DOHH2 (cell line): Measurements from ENCODE around the gene ABHD13.

Experiments
- H3F3A ChIP-seq: fragments of 200-600 bp; sonication (generic), shearing (Covaris generic); 2 replicates; pipeline ENCODE4 v1.6.0; 2016; ENCODE audit warnings: antibody characterized with exemption, mild to moderate bottlenecking; ENCODE audit not compliant: control insufficient read depth, insufficient read depth
- H3K27ac ChIP-seq: fragments of 200-600 bp; sonication (generic); 2 replicates; pipeline ENCODE4 v1.5.1; 2014; ENCODE audit warnings: low read depth, mild to moderate bottlenecking, low read length, moderate library complexity
- H3K27me3 ChIP-seq: fragments of 200-600 bp; sonication (generic); 2 replicates; pipeline ENCODE4 v1.6.1; 2014; ENCODE audit warnings: mild to moderate bottlenecking, low read length, mixed read lengths; ENCODE audit not compliant: control insufficient read depth
- H3K36me3 ChIP-seq: fragments of 200-600 bp; sonication (generic); 2 replicates; pipeline ENCODE4 v1.6.1; 2014; ENCODE audit warnings: mild to moderate bottlenecking, low read length, moderate library complexity, mixed read lengths; ENCODE audit not compliant: control insufficient read depth
- H3K4me1 ChIP-seq: fragments of 200-600 bp; sonication (generic); 2 replicates; pipeline ENCODE4 v1.6.1; 2014; ENCODE audit warnings: mild to moderate bottlenecking, low read length, mixed read lengths; ENCODE audit not compliant: control insufficient read depth
- H3K4me2 ChIP-seq: fragments of 200-600 bp; sonication (generic); 2 replicates; pipeline ENCODE4 v1.6.0; 2014; ENCODE audit warnings: mild to moderate bottlenecking, low read length, moderate library complexity
- H3K4me3 ChIP-seq: fragments of 200-600 bp; sonication (generic); 2 replicates; pipeline ENCODE4 v1.5.1; 2014; ENCODE audit warnings: mild to moderate bottlenecking, low read length, mixed read lengths
- H3K79me2 ChIP-seq: fragments of 200-600 bp; sonication (generic); 2 replicates; pipeline ENCODE4 v1.6.1; 2014; ENCODE audit warnings: mild to moderate bottlenecking, low read length, mixed read lengths; ENCODE audit not compliant: control insufficient read depth
- H3K9me2 ChIP-seq: fragments of 200-600 bp; sonication (generic); replicated peaks from 2 replicates; pipeline ENCODE4 v1.6.1; 2014; ENCODE audit warnings: mild to moderate bottlenecking, low read length, mixed read lengths; ENCODE audit not compliant: control insufficient read depth
- H3K9me3 ChIP-seq: fragments of 200-600 bp; sonication (generic); 2 replicates; pipeline ENCODE4 v1.6.1; 2014; ENCODE audit warnings: antibody characterized with exemption, low read length, mixed read lengths; ENCODE audit not compliant: control insufficient read depth, insufficient read depth
- H4K20me1 ChIP-seq: fragments of 200-600 bp; sonication (generic); 2 replicates; pipeline ENCODE4 v1.6.0; 2014; ENCODE audit warnings: low read depth, mild to moderate bottlenecking, antibody characterized with exemption, low read length, moderate library complexity; ENCODE audit not compliant: control insufficient read depth, insufficient read depth
- EZH2phosphoT487 ChIP-seq: fragments of 200-600 bp; sonication (generic); IDR thresholded peaks from 2 replicates; pipeline ENCODE4 v1.6.1; 2017; ENCODE audit warnings: borderline replicate concordance, mild to moderate bottlenecking, antibody characterized with exemption, low read length, moderate library complexity, mixed read lengths
- TF ChIP-seq, protein P1 (sequence below): fragments of 200-600 bp; sonication (generic); IDR thresholded peaks from one replicate; pipeline ENCODE4 v1.5.1; 2014; ENCODE audit warnings: antibody characterized with exemption, mild to moderate bottlenecking, low read depth, low read length; ENCODE audit not compliant: poor library complexity, severe bottlenecking

The ABHD13 gene

DNA sequence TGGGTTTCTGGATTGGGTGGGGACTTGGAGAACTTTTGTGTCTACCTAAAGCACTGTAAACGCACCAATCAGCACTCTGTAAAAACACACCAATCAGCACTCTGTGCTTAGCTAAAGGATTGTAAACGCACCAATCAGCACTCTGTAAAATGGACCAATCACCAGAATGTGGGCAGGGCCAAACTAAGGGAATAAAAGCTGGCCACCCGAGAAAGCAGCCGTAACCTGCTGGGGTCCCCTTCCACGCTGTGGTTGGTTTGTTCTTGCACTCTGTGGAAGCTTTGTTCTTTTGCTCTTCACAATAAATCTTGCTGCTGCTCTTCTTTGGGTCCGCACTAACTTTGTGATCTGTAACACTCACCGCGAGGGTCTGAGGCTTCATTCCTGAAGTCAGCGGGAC lies 40.1 kb upstream of the ABHD13 start:
- H3K27me3 ChIP-seq: no peaks in the 10 kb centered on the region
- no peak for TF ChIP-seq EZH2phosphoT487
- TF ChIP-seq, protein P1, sequence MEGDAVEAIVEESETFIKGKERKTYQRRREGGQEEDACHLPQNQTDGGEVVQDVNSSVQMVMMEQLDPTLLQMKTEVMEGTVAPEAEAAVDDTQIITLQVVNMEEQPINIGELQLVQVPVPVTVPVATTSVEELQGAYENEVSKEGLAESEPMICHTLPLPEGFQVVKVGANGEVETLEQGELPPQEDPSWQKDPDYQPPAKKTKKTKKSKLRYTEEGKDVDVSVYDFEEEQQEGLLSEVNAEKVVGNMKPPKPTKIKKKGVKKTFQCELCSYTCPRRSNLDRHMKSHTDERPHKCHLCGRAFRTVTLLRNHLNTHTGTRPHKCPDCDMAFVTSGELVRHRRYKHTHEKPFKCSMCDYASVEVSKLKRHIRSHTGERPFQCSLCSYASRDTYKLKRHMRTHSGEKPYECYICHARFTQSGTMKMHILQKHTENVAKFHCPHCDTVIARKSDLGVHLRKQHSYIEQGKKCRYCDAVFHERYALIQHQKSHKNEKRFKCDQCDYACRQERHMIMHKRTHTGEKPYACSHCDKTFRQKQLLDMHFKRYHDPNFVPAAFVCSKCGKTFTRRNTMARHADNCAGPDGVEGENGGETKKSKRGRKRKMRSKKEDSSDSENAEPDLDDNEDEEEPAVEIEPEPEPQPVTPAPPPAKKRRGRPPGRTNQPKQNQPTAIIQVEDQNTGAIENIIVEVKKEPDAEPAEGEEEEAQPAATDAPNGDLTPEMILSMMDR: no peak

DNA sequence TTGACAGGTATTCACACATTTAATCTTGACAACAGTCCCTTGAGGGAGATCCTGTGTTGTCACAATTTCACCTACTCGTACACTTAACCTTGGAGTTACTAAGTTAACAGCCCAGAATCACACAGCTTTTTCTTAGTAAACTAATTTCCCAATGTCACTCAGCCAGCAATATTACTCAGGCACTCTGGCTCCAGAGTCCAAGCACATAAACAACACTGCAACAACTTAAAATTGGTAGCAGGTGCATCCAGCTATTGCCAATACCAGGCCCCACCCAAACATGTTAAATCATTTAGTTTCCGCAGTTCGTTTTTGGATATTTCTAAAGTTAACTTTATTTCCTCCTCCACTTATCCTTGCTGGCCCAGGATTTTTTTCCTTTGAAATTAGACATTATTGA lies 35.5 kb upstream of the ABHD13 start:
- Histone ChIP-seq H3K9me3 (no peaks in the 10 kb centered on the region), H3F3A (no peaks in the 10 kb centered on the region), H3K27me3 (no peaks in the 10 kb centered on the region), H3K4me1 (peaks cover 3% of the 10 kb centered on the region; the same call in 1 of the 2 replicates), H4K20me1 (no peaks in the 10 kb centered on the region), H3K36me3 (no peaks in the 10 kb centered on the region), H3K27ac (no peak overlapping the region), H3K4me3 (no peak overlapping the region), H3K4me2 (no peak overlapping the region), H3K79me2 (no peaks in the 10 kb centered on the region), H3K9me2 (no peaks in the 10 kb centered on the region)
- TF ChIP-seq EZH2phosphoT487: no peak
- TF ChIP-seq, protein P1: no peak

More for the DNA sequence above, 40.1 kb upstream of the ABHD13 start:
- Histone ChIP-seq H3F3A (no peaks in the 10 kb centered on the region), H3K4me2 (no peak overlapping the region), H3K4me3 (no peak overlapping the region), H3K9me3 (no peaks in the 10 kb centered on the region), H3K79me2 (no peaks in the 10 kb centered on the region), H3K9me2 (no peaks in the 10 kb centered on the region), H4K20me1 (no peaks in the 10 kb centered on the region), H3K27ac (no peak overlapping the region), H3K4me1 (peaks cover 5% of the 10 kb centered on the region), H3K36me3 (no peaks in the 10 kb centered on the region)

DNA sequence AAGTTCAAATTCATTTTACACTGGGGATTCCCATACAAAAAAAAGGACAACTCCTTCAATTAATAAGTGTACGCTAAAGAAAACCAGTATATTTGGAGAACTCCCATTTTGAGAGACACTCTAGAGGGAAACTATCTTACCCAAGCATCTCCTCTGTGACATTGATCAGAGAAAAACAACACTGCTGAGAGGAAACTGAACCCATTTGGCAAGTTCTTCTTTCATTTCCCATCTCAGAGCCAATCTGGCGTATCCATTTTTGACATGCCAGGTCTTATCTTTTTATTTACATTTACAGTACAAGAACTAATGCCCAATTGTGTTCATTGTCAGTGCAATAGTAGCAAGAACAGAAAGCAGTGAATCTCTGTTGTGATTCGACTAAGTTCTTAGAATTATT lies 33.0 kb upstream of the ABHD13 start:
- Histone ChIP-seq H3K4me1 (peaks cover 3% of the 10 kb centered on the region; the same call in 1 of the 2 replicates), H3F3A (no peaks in the 10 kb centered on the region), H3K36me3 (no peaks in the 10 kb centered on the region), H4K20me1 (no peaks in the 10 kb centered on the region), H3K4me3 (no peak overlapping the region), H3K79me2 (no peaks in the 10 kb centered on the region), H3K27ac (no peak overlapping the region), H3K27me3 (no peaks in the 10 kb centered on the region), H3K9me2 (no peaks in the 10 kb centered on the region), H3K4me2 (no peak overlapping the region), H3K9me3 (no peaks in the 10 kb centered on the region)
- TF ChIP-seq, protein P1: no peak
- no peak for TF ChIP-seq EZH2phosphoT487

DNA sequence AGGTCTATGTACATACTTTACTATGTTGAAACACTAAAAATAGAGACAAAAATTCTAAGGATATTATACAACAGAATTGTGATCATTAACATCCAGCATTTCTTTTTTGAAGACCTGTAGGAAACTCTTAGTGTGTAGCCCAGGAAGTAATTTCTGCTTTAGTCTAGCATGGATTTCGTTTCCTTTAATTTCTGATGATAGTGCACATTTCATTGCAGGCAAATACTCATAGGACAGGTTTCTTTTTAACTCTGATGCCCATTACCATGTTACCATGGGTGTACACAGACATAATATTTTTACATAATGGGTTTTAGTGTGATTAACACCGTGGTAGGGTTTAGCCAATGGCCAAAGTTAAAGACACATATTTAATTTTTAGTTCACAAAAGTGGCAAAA lies 29.9 kb upstream of the ABHD13 start:
- Histone ChIP-seq H3K36me3 (no peaks in the 10 kb centered on the region), H3F3A (no peaks in the 10 kb centered on the region), H3K4me2 (no peak overlapping the region), H4K20me1 (no peaks in the 10 kb centered on the region), H3K4me3 (no peak overlapping the region), H3K4me1 (peaks cover 3% of the 10 kb centered on the region; the same call in 1 of the 2 replicates), H3K9me3 (no peaks in the 10 kb centered on the region), H3K79me2 (no peaks in the 10 kb centered on the region), H3K27ac (no peak overlapping the region), H3K9me2 (no peaks in the 10 kb centered on the region), H3K27me3 (no peaks in the 10 kb centered on the region)
- TF ChIP-seq EZH2phosphoT487: no peak
- TF ChIP-seq, protein P1: no peak
